GM18909 (cell line): ENCODE measurements around the gene P3H3.

ENCODE experiments used
- ATAC-seq: cut with Tn5 transposase; IDR thresholded peaks from one replicate; pipeline ENCODE4 v1.9.1; 2021; ENCODE audit warnings: mild to moderate bottlenecking; ENCODE audit not compliant: unreplicated experiment, poor library complexity

Gene P3H3

GRCh38 chr12:6825398-6826124, 2.6 kb upstream of the P3H3 start:
- peak; percentile 43 for ATAC-seq

GRCh38 chr12:6826125-6826733, 2.0 kb upstream of the P3H3 start:
- ATAC-seq: no peak

- ATAC-seq: no peak
These were observed 1.3 kb upstream of the P3H3 start for GRCh38 chr12:6826734-6827436.

- no peak for ATAC-seq
These were observed 733 bp upstream of the P3H3 start for GRCh38 chr12:6827437-6827911.

GRCh38 chr12:6828781-6829535, 751 bp downstream of the P3H3 start:
- no peak for ATAC-seq

- ATAC-seq: no peak
These were observed 1.5 kb downstream of the P3H3 start for GRCh38 chr12:6829536-6830220.

- no peak for ATAC-seq
These were observed 2.2 kb downstream of the P3H3 start for GRCh38 chr12:6830286-6830890.

- ATAC-seq: no peak
These were observed 2.8 kb downstream of the P3H3 start for GRCh38 chr12:6830999-6831398.

- no peak for ATAC-seq
These were observed 3.3 kb downstream of the P3H3 start for GRCh38 chr12:6831450-6831995.

- ATAC-seq: no peak
These were observed 3.9 kb downstream of the P3H3 start for GRCh38 chr12:6832125-6832524.

GRCh38 chr12:6833189-6833890, 5.1 kb downstream of the P3H3 start:
- no peak for ATAC-seq

- ATAC-seq: no peak
These were observed 6.0 kb downstream of the P3H3 start for GRCh38 chr12:6834254-6834653.

GRCh38 chr12:6834873-6835272, 6.7 kb downstream of the P3H3 start:
- no peak for ATAC-seq

GRCh38 chr12:6836851-6837250, 8.6 kb downstream of the P3H3 start:
- no peak for ATAC-seq

- ATAC-seq: no peak
These were observed 9.3 kb downstream of the P3H3 start for GRCh38 chr12:6837370-6838060.

GRCh38 chr12:6838854-6839253, 10.6 kb downstream of the P3H3 start:
- ATAC-seq: no peak

- ATAC-seq: peak; percentile 66
These were observed 11.4 kb downstream of the P3H3 start for GRCh38 chr12:6839482-6840201.

GRCh38 chr12:6840330-6840729, 12.1 kb downstream of the P3H3 start:
- no peak for ATAC-seq
